ENCODE measurements around the gene APOA5. TPM values are rescaled to one million over a fixed set of nuclear protein-coding genes. Genes with fewer than 3 reads are reported as not detected.

The APOA5 gene
- polyA plus RNA-seq, 1 donor from 2014 or later = not detected

DNA sequence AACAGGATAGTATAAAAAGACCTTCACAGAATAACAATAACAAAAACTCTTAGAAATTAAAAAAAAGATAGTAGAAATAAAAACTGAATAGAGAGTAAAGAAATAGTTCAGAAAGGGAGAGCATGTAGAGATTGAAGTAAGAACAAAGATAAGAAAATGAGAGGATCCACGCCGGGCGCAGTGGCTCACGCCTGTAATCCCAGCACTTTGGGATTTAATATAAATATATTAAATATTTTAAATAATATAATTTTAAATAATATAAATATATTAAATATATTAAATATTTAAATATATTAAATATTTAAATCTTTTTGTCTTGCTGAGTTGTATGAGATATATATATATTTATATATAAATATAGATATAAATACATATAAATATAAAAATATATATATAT is 20.4 kb upstream of the APOA5 start:
- H4K20me1 ChIP-seq (ENCODE audit: insufficient read depth) = no peaks in the 10 kb centered on the region
- H3K27ac ChIP-seq (ENCODE audit: low read length) = no peak overlapping the region
- no peaks in the 10 kb centered on the region for H3K9me2 ChIP-seq (ENCODE audit: insufficient read depth, low read length)
- H3K27me3 ChIP-seq (ENCODE audit: insufficient read depth, low read depth, low read length) = no peaks in the 10 kb centered on the region
- H2AFZ ChIP-seq (ENCODE audit: low read depth, low read length) = no peak overlapping the region
- H3K4me3 ChIP-seq (ENCODE audit: low read length) = no peak overlapping the region
- no peaks in the 10 kb centered on the region for H3F3A ChIP-seq (ENCODE audit: insufficient read depth, low read length, poor library complexity, severe bottlenecking)
- no peak overlapping the region for H3K4me2 ChIP-seq (ENCODE audit: low read length)
- no peaks in the 10 kb centered on the region for H3K36me3 ChIP-seq (ENCODE audit: insufficient read depth, low read length)
- TF ChIP-seq TAF1 (IDR thresholded peaks at IDR 0.05; ENCODE audit: low read depth) (no peak), MXI1 (conservative IDR thresholded peaks at IDR 0.05; ENCODE audit: poor library complexity, severe bottlenecking) (no peak), POLR2AphosphoS5 (IDR thresholded peaks at IDR 0.05) (no peak), EP300 (conservative IDR thresholded peaks at IDR 0.05; ENCODE audit: poor library complexity, severe bottlenecking) (no peak), EZH2 (IDR thresholded peaks at IDR 0.05; ENCODE audit: borderline replicate concordance, insufficient read depth, low read length, poor library complexity, severe bottlenecking) (no peak)
- TF ChIP-seq, protein P1, sequence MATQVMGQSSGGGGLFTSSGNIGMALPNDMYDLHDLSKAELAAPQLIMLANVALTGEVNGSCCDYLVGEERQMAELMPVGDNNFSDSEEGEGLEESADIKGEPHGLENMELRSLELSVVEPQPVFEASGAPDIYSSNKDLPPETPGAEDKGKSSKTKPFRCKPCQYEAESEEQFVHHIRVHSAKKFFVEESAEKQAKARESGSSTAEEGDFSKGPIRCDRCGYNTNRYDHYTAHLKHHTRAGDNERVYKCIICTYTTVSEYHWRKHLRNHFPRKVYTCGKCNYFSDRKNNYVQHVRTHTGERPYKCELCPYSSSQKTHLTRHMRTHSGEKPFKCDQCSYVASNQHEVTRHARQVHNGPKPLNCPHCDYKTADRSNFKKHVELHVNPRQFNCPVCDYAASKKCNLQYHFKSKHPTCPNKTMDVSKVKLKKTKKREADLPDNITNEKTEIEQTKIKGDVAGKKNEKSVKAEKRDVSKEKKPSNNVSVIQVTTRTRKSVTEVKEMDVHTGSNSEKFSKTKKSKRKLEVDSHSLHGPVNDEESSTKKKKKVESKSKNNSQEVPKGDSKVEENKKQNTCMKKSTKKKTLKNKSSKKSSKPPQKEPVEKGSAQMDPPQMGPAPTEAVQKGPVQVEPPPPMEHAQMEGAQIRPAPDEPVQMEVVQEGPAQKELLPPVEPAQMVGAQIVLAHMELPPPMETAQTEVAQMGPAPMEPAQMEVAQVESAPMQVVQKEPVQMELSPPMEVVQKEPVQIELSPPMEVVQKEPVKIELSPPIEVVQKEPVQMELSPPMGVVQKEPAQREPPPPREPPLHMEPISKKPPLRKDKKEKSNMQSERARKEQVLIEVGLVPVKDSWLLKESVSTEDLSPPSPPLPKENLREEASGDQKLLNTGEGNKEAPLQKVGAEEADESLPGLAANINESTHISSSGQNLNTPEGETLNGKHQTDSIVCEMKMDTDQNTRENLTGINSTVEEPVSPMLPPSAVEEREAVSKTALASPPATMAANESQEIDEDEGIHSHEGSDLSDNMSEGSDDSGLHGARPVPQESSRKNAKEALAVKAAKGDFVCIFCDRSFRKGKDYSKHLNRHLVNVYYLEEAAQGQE (IDR thresholded peaks at IDR 0.05; ENCODE audit: borderline replicate concordance) = no peak
- no peaks in the 10 kb centered on the region for H3K79me2 ChIP-seq (replicated peaks; ENCODE audit: insufficient read depth, low read length)
- no peaks in the 10 kb centered on the region for H3K9me3 ChIP-seq (ENCODE audit: low read length)
- no peak overlapping the region for H3K9ac ChIP-seq (ENCODE audit: low read length)

DNA sequence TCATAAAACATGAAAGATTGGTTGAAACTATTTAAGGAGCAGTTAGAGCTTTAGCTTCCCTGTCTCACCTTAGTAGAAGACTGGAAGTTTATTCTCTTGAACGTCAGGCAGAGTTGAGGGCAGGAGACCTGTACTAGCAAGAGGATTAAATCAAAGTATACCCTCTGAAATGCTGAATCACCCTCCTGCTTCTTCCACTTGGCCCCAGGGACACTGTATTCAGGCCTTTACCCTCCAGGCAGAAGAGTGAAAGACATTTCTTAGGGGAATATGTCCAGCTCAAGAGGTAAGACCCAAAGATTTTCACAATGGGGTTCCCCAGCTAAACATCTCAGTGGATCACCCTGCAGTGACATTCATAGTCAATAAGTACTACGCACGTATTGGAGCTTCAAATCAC is 19.5 kb upstream of the APOA5 start:
- H3F3A ChIP-seq (ENCODE audit: insufficient read depth, low read length, poor library complexity, severe bottlenecking) = no peaks in the 10 kb centered on the region
- no peaks in the 10 kb centered on the region for H3K9me2 ChIP-seq (ENCODE audit: insufficient read depth, low read length)
- no peak for TF ChIP-seq MXI1 (conservative IDR thresholded peaks at IDR 0.05; ENCODE audit: poor library complexity, severe bottlenecking)
- TF ChIP-seq, protein P2, sequence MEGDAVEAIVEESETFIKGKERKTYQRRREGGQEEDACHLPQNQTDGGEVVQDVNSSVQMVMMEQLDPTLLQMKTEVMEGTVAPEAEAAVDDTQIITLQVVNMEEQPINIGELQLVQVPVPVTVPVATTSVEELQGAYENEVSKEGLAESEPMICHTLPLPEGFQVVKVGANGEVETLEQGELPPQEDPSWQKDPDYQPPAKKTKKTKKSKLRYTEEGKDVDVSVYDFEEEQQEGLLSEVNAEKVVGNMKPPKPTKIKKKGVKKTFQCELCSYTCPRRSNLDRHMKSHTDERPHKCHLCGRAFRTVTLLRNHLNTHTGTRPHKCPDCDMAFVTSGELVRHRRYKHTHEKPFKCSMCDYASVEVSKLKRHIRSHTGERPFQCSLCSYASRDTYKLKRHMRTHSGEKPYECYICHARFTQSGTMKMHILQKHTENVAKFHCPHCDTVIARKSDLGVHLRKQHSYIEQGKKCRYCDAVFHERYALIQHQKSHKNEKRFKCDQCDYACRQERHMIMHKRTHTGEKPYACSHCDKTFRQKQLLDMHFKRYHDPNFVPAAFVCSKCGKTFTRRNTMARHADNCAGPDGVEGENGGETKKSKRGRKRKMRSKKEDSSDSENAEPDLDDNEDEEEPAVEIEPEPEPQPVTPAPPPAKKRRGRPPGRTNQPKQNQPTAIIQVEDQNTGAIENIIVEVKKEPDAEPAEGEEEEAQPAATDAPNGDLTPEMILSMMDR (IDR thresholded peaks at IDR 0.05; ENCODE audit: poor library complexity, severe bottlenecking) = no peak
- no peak for TF ChIP-seq RAD21 (conservative IDR thresholded peaks at IDR 0.05)
- no peak for TF ChIP-seq EP300 (conservative IDR thresholded peaks at IDR 0.05; ENCODE audit: poor library complexity, severe bottlenecking)
- TF ChIP-seq EZH2 (IDR thresholded peaks at IDR 0.05; ENCODE audit: borderline replicate concordance, insufficient read depth, low read length, poor library complexity, severe bottlenecking) = no peak
- TF ChIP-seq TAF1 (IDR thresholded peaks at IDR 0.05; ENCODE audit: low read depth) = no peak
- TF ChIP-seq POLR2AphosphoS5 (IDR thresholded peaks at IDR 0.05) = no peak
- no peak for TF ChIP-seq SMC3 (conservative IDR thresholded peaks at IDR 0.05; ENCODE audit: poor library complexity)
- TF ChIP-seq, protein P1 (IDR thresholded peaks at IDR 0.05; ENCODE audit: borderline replicate concordance) = no peak
- H3K4me3 ChIP-seq (ENCODE audit: low read length) = no peak overlapping the region
- no peak overlapping the region for H3K27ac ChIP-seq (ENCODE audit: low read length)
- no peaks in the 10 kb centered on the region for H3K9me3 ChIP-seq (ENCODE audit: low read length)
- no peaks in the 10 kb centered on the region for H3K79me2 ChIP-seq (replicated peaks; ENCODE audit: insufficient read depth, low read length)
- no peak overlapping the region for H3K4me2 ChIP-seq (ENCODE audit: low read length)
- no peaks in the 10 kb centered on the region for H3K36me3 ChIP-seq (ENCODE audit: insufficient read depth, low read length)
- H3K9ac ChIP-seq (ENCODE audit: low read length) = no peak overlapping the region
- no peaks in the 10 kb centered on the region for H3K27me3 ChIP-seq (ENCODE audit: insufficient read depth, low read depth, low read length)
- no peak overlapping the region for H2AFZ ChIP-seq (ENCODE audit: low read depth, low read length)
- H4K20me1 ChIP-seq (ENCODE audit: insufficient read depth) = no peaks in the 10 kb centered on the region
